ENCODE data around the gene ADAMTS9. TPM values are rescaled to one million over a fixed set of nuclear protein-coding genes. Genes with fewer than 3 reads are reported as not detected.

The ADAMTS9 gene
- polyA plus RNA-seq, 1 donor from 2014 or later = 0.32 TPM

DNA sequence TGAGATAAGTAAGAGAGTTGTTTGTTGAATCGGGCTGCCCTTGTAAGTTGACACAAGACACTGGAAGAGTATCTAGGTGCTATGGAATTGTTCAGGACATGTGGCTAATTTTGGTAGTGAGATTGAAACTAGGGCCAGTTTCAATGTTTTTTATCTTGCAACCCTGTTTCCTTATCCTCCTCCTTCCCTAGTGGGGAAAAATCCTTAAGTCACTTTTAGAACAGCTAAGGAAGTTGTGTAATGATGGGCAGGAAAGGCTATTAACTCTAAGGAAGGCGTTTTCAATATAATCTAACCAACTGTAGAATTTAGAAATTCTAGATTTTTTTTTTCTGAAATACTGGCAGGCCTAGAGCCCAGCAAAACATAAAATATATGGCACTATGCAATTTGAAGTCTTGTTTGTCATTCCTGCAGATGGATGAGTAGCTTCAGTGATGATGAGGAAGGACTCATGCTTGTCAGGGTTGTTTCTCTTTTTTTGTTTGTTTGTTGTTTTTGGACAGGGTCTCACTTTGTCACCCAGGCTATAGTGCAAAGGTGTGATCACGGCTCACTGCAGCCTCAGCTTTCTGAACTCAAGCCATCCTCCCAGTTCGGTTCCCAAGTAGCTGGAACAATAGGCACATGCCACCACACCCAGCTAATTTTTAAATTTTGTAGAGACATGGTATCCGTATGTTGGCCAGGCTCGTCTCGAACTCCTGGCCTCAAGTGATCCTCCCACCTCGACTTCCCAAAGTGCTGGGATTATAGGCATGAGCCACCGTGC is 27.6 kb upstream of the ADAMTS9 start:
- H3K9me2 ChIP-seq (ENCODE audit: insufficient read depth, low read length) = no peaks in the 10 kb centered on the region
- H4K20me1 ChIP-seq (ENCODE audit: insufficient read depth) = no peaks in the 10 kb centered on the region
- no peak overlapping the region for H3K4me2 ChIP-seq (ENCODE audit: low read length)

DNA sequence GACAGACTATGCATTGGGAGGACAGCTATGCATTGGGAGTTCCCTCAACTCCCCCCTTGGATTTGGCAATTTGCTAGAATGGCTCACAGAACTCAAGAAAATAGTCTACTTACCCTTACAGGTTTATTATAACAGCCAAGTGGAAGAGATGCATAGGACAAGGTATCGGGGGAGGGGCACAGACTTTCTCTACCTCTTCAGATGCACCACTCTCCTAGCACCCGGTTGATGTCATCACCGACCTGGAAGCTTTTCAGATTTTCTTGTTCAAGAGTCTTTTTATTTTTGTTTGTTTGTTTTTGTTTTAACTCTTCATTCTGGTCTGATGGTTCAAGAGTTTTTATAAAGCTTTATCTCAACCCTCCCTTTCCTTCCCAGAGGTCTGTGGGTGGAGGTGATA is 20.7 kb upstream of the ADAMTS9 start:
- H2AFZ ChIP-seq (ENCODE audit: low read depth, low read length) = no peak overlapping the region
- no peaks in the 10 kb centered on the region for H3K9me2 ChIP-seq (ENCODE audit: insufficient read depth, low read length)
- TF ChIP-seq TAF1 (IDR thresholded peaks at IDR 0.05; ENCODE audit: low read depth) = no peak
- TF ChIP-seq, protein P1, sequence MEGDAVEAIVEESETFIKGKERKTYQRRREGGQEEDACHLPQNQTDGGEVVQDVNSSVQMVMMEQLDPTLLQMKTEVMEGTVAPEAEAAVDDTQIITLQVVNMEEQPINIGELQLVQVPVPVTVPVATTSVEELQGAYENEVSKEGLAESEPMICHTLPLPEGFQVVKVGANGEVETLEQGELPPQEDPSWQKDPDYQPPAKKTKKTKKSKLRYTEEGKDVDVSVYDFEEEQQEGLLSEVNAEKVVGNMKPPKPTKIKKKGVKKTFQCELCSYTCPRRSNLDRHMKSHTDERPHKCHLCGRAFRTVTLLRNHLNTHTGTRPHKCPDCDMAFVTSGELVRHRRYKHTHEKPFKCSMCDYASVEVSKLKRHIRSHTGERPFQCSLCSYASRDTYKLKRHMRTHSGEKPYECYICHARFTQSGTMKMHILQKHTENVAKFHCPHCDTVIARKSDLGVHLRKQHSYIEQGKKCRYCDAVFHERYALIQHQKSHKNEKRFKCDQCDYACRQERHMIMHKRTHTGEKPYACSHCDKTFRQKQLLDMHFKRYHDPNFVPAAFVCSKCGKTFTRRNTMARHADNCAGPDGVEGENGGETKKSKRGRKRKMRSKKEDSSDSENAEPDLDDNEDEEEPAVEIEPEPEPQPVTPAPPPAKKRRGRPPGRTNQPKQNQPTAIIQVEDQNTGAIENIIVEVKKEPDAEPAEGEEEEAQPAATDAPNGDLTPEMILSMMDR (IDR thresholded peaks at IDR 0.05; ENCODE audit: poor library complexity, severe bottlenecking) = no peak
- TF ChIP-seq EP300 (conservative IDR thresholded peaks at IDR 0.05; ENCODE audit: poor library complexity, severe bottlenecking) = no peak
- TF ChIP-seq RAD21 (conservative IDR thresholded peaks at IDR 0.05) = no peak
- TF ChIP-seq MXI1 (conservative IDR thresholded peaks at IDR 0.05; ENCODE audit: poor library complexity, severe bottlenecking) = no peak
- no peak for TF ChIP-seq EZH2 (IDR thresholded peaks at IDR 0.05; ENCODE audit: borderline replicate concordance, insufficient read depth, low read length, poor library complexity, severe bottlenecking)
- no peak for TF ChIP-seq SMC3 (conservative IDR thresholded peaks at IDR 0.05; ENCODE audit: poor library complexity)
- TF ChIP-seq, protein P2, sequence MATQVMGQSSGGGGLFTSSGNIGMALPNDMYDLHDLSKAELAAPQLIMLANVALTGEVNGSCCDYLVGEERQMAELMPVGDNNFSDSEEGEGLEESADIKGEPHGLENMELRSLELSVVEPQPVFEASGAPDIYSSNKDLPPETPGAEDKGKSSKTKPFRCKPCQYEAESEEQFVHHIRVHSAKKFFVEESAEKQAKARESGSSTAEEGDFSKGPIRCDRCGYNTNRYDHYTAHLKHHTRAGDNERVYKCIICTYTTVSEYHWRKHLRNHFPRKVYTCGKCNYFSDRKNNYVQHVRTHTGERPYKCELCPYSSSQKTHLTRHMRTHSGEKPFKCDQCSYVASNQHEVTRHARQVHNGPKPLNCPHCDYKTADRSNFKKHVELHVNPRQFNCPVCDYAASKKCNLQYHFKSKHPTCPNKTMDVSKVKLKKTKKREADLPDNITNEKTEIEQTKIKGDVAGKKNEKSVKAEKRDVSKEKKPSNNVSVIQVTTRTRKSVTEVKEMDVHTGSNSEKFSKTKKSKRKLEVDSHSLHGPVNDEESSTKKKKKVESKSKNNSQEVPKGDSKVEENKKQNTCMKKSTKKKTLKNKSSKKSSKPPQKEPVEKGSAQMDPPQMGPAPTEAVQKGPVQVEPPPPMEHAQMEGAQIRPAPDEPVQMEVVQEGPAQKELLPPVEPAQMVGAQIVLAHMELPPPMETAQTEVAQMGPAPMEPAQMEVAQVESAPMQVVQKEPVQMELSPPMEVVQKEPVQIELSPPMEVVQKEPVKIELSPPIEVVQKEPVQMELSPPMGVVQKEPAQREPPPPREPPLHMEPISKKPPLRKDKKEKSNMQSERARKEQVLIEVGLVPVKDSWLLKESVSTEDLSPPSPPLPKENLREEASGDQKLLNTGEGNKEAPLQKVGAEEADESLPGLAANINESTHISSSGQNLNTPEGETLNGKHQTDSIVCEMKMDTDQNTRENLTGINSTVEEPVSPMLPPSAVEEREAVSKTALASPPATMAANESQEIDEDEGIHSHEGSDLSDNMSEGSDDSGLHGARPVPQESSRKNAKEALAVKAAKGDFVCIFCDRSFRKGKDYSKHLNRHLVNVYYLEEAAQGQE (IDR thresholded peaks at IDR 0.05; ENCODE audit: borderline replicate concordance) = no peak
- no peak for TF ChIP-seq POLR2AphosphoS5 (IDR thresholded peaks at IDR 0.05)
- H3K27ac ChIP-seq (ENCODE audit: low read length) = no peak overlapping the region
- no peaks in the 10 kb centered on the region for H3K27me3 ChIP-seq (ENCODE audit: insufficient read depth, low read depth, low read length)
- no peaks in the 10 kb centered on the region for H3F3A ChIP-seq (ENCODE audit: insufficient read depth, low read length, poor library complexity, severe bottlenecking)
- no peak overlapping the region for H3K9ac ChIP-seq (ENCODE audit: low read length)
- H4K20me1 ChIP-seq (ENCODE audit: insufficient read depth) = no peaks in the 10 kb centered on the region
- H3K4me2 ChIP-seq (ENCODE audit: low read length) = no peak overlapping the region
- no peaks in the 10 kb centered on the region for H3K9me3 ChIP-seq (ENCODE audit: low read length)
- H3K4me3 ChIP-seq (ENCODE audit: low read length) = no peak overlapping the region
- H3K79me2 ChIP-seq (replicated peaks; ENCODE audit: insufficient read depth, low read length) = no peaks in the 10 kb centered on the region
- H3K36me3 ChIP-seq (ENCODE audit: insufficient read depth, low read length) = no peaks in the 10 kb centered on the region

More for the DNA sequence above, 27.6 kb upstream of the ADAMTS9 start:
- Histone ChIP-seq H3F3A (ENCODE audit: insufficient read depth, low read length, poor library complexity, severe bottlenecking) (no peaks in the 10 kb centered on the region), H3K27ac (ENCODE audit: low read length) (no peak overlapping the region), H3K4me3 (ENCODE audit: low read length) (no peak overlapping the region), H3K9me3 (ENCODE audit: low read length) (no peaks in the 10 kb centered on the region), H3K9ac (ENCODE audit: low read length) (no peak overlapping the region), H3K27me3 (ENCODE audit: insufficient read depth, low read depth, low read length) (no peaks in the 10 kb centered on the region), H3K79me2 (replicated peaks; ENCODE audit: insufficient read depth, low read length) (no peaks in the 10 kb centered on the region), H3K36me3 (ENCODE audit: insufficient read depth, low read length) (no peaks in the 10 kb centered on the region), H2AFZ (ENCODE audit: low read depth, low read length) (no peak overlapping the region)
- no peak for TF ChIP-seq TAF1 (IDR thresholded peaks at IDR 0.05; ENCODE audit: low read depth)
- TF ChIP-seq POLR2AphosphoS5 (IDR thresholded peaks at IDR 0.05) = no peak
- no peak for TF ChIP-seq EP300 (conservative IDR thresholded peaks at IDR 0.05; ENCODE audit: poor library complexity, severe bottlenecking)
- no peak for TF ChIP-seq RAD21 (conservative IDR thresholded peaks at IDR 0.05)
- no peak for TF ChIP-seq EZH2 (IDR thresholded peaks at IDR 0.05; ENCODE audit: borderline replicate concordance, insufficient read depth, low read length, poor library complexity, severe bottlenecking)
- TF ChIP-seq MXI1 (conservative IDR thresholded peaks at IDR 0.05; ENCODE audit: poor library complexity, severe bottlenecking) = no peak
- TF ChIP-seq, protein P1 (IDR thresholded peaks at IDR 0.05; ENCODE audit: poor library complexity, severe bottlenecking) = no peak
- no peak for TF ChIP-seq SMC3 (conservative IDR thresholded peaks at IDR 0.05; ENCODE audit: poor library complexity)
- TF ChIP-seq, protein P2 (IDR thresholded peaks at IDR 0.05; ENCODE audit: borderline replicate concordance) = no peak
